Panc1 (cell line): Measurements from ENCODE around the gene PDLIM7. TPM values are rescaled to one million over a fixed set of nuclear protein-coding genes. Genes with fewer than 3 reads are reported as not detected.

Experiments used
- ATAC-seq: fragments of 200-7000 bp; cut with Tn5 transposase; 2 replicates; pipeline ENCODE4 v1.9.1; 2020; ENCODE audit warnings: mild to moderate bottlenecking, moderate library complexity
- BruUV-seq: library from RNA; stranded (reverse); fragments of 400-500 nt; replicated peaks from 2 replicates; lab custom pipeline; 2021; lab: Mats Ljungman, UMichigan
- CTCF ChIA-PET: fragments of 300-600 bp; sonication (Branson Sonifier 250); formaldehyde crosslinking; loops from one replicate; lab custom pipeline; 2022; ENCODE audit warnings: antibody characterized with exemption; lab: Charles Lee
- POLR2A ChIA-PET: fragments of 300-600 bp; sonication (Branson Sonifier 250); formaldehyde crosslinking; loops from one replicate; lab custom pipeline; 2022; ENCODE audit warnings: antibody characterized with exemption; lab: Charles Lee
- DNase-seq: peaks from one replicate; pipeline ENCODE4 v3.0.0-alpha.2; 2010; ENCODE audit warnings: low read depth, low spot score
- H3K27ac ChIP-seq: 2 replicates; pipeline ENCODE4 v1.5.1; 2011; ENCODE audit warnings: mild to moderate bottlenecking, low read length, inconsistent platforms
- H3K27me3 ChIP-seq: fragments of 200-500 bp; sonication (Bioruptor generic); 2 replicates; pipeline ENCODE4 v1.6.0; 2014; ENCODE audit warnings: low read length, inconsistent platforms; ENCODE audit not compliant: control insufficient read depth, insufficient read depth
- H3K36me3 ChIP-seq: fragments of 200-500 bp; sonication (Bioruptor generic); 2 replicates; pipeline ENCODE4 v1.5.1; 2014; ENCODE audit warnings: inconsistent platforms, mild to moderate bottlenecking, low read length, moderate library complexity; ENCODE audit not compliant: control insufficient read depth, insufficient read depth
- H3K4me1 ChIP-seq: 2 replicates; pipeline ENCODE4 v1.5.1; 2011; ENCODE audit warnings: inconsistent platforms, mild to moderate bottlenecking, low read length, moderate library complexity; ENCODE audit not compliant: control insufficient read depth, insufficient read depth
- H3K4me3 ChIP-seq, 2 experiments: 2 replicates each; pipeline ENCODE4 v1.5.1; 2011 to 2012; ENCODE audit warnings: low read depth in 2 of 2, low read length in 2 of 2, mild to moderate bottlenecking in 2 of 2, inconsistent platforms in 1 of 2, moderate library complexity in 1 of 2
- H3K9me3 ChIP-seq: fragments of 200-500 bp; sonication (Bioruptor generic); 2 replicates; pipeline ENCODE4 v1.5.1; 2014; ENCODE audit warnings: low read depth, mild to moderate bottlenecking, inconsistent platforms, low read length, moderate library complexity; ENCODE audit not compliant: control insufficient read depth, insufficient read depth
- CTCF ChIP-seq: fragments of 450-650 bp; IDR thresholded peaks from 2 replicates; pipeline ENCODE4 v1.5.1; 2017; ENCODE audit warnings: mild to moderate bottlenecking
- POLR2AphosphoS5 ChIP-seq: IDR thresholded peaks from 2 replicates; pipeline ENCODE4 v1.6.1; 2012; ENCODE audit warnings: mild to moderate bottlenecking, low read depth, low read length, moderate library complexity
- REST ChIP-seq, 2 experiments: IDR thresholded peaks; 2 replicates each; pipeline ENCODE4 v1.6.1; 2011 to 2012; ENCODE audit warnings: low read depth in 2 of 2, control low read depth in 1 of 2, low read length in 1 of 2, mild to moderate bottlenecking in 1 of 2, moderate library complexity in 1 of 2; ENCODE audit not compliant: insufficient read depth in 1 of 2
- SIN3A ChIP-seq: IDR thresholded peaks from 2 replicates; pipeline ENCODE4 v1.6.1; 2012; ENCODE audit warnings: low read depth, mild to moderate bottlenecking, low read length, moderate library complexity, borderline replicate concordance; ENCODE audit not compliant: insufficient read depth
- TCF7L2 ChIP-seq: IDR thresholded peaks from 2 replicates; pipeline ENCODE4 v1.6.1; 2011; ENCODE audit warnings: mild to moderate bottlenecking, low read depth, low read length, inconsistent platforms
- in situ Hi-C: cut with HindIII; loops from 2 replicates; pipeline ENCODE4 v1.10.0; 2016; ENCODE audit warnings: low sequenced_read_pairs, low pct_unique_long_range_greater_than_20kb
- intact Hi-C: fragments of 100-400 bp; cut with micrococcal nuclease; formaldehyde crosslinking; loops from one replicate; pipeline ENCODE4 v1.10.0; 2022; ENCODE audit not compliant: unreplicated experiment
- total RNA-seq: library from RNA; stranded (reverse); gene quantifications from one replicate; pipeline ENCODE4 v1.2.1, GENCODE V29; 2021; ENCODE audit not compliant: unreplicated experiment

PDLIM7 gene
- total RNA-seq, 1 experiment from 2014 or later, result 62.9 TPM

- no peak for TF ChIP-seq TCF7L2
- TF ChIP-seq SIN3A, result no peak
- TF ChIP-seq CTCF, result no peak
- TF ChIP-seq REST (IDR thresholded peaks at IDR 0.05; ENCODE audit: insufficient read depth in 1 of 2, low read depth in 2 of 2, low read length in 1 of 2), result no peak
- TF ChIP-seq POLR2AphosphoS5, result no peak
- ChIA-PET POLR2A (no interaction called here), CTCF (interaction anchor here (0.7 kb wide), 1 partner anchor 14 kb away, joined by 3 read pairs; no protein-coding TSS in a partner anchor)
- no peak for ATAC-seq
- Histone ChIP-seq H3K4me1 (peaks cover 8% of the 10 kb centered on the region), H3K4me3 (no peak overlapping the region), H3K27ac (no peak overlapping the region), H3K36me3 (no peaks in the 10 kb centered on the region), H3K27me3 (no peaks in the 10 kb centered on the region), H3K9me3 (no peaks in the 10 kb centered on the region)
- in situ Hi-C loops (no loop called here), intact Hi-C loops (no loop called here)
- no peak for DNase-seq
- BruUV-seq, result no TSS peak
These were observed 57.8 kb downstream of the PDLIM7 start for GRCh38 chr5:177439518-177440053.

DNA sequence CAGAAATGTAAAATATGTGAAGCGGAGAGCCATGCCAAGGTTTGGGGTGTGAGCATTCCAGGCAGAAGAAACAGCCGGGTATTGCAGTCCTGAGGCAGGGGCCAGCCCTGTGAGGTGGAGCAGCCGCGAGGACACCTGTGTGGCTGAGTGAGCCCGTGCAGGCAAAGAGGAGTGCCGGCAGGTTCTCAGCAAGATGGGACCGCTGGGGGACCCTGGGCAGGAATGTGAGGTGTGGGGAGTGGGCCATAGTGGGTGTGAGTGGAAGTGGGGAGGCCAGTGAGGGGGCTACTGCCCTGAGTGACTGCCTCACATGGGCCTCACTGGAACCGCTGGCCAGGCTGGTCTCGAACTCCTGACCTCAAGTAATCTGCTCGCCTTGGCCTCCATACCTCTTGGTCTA lies 58.9 kb downstream of the PDLIM7 start:
- intact Hi-C loops, result no loop called here
- POLR2A ChIA-PET, result no interaction called here

DNA sequence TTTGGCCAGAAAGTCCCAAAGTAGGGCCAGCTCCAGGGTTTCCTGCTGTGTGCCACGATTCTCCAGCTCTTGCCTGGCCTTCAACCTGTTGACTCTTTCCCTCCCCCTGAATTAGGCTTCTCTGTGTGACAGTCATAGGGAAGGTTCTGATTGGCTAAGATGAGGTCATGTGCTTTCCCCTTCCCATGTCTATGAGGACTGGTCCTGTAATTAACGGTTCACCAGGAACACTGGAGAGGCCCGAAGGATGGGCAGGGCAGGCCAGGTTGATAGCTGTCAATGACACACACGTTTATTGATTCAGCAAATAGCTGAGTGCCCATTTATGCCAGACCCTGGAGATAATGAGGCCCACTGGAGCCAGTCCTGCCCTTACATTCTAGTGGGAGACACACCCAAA lies 59.8 kb downstream of the PDLIM7 start:
- no peak for DNase-seq
- Histone ChIP-seq H3K27me3 (no peaks in the 10 kb centered on the region), H3K27ac (no peak overlapping the region), H3K4me1 (no peaks in the 10 kb centered on the region), H3K4me3 (no peak overlapping the region), H3K36me3 (no peaks in the 10 kb centered on the region), H3K9me3 (no peaks in the 10 kb centered on the region)
- BruUV-seq, result no TSS peak
- ChIA-PET POLR2A (no interaction called here), CTCF (no interaction called here)
- ATAC-seq, result no peak
- TF ChIP-seq REST (IDR thresholded peaks at IDR 0.05; ENCODE audit: insufficient read depth in 1 of 2, low read depth in 2 of 2, low read length in 1 of 2) (no peak), TCF7L2 (no peak), CTCF (no peak), SIN3A (no peak), POLR2AphosphoS5 (no peak)
- intact Hi-C loops, result no loop called here
- in situ Hi-C loops, result no loop called here

More for the DNA sequence above, 58.9 kb downstream of the PDLIM7 start:
- in situ Hi-C loops, result no loop called here
- no peak overlapping the region for H3K4me3 ChIP-seq
- TF ChIP-seq POLR2AphosphoS5, result 0 out of 2 replicates have a peak, but pooled peaks have one; percentile 36
- TF ChIP-seq SIN3A, result no peak
- no peak overlapping the region for H3K27ac ChIP-seq
- ATAC-seq, result no peak
- BruUV-seq, result TSS peak; percentile 50
- no peaks in the 10 kb centered on the region for H3K27me3 ChIP-seq
- CTCF ChIA-PET, result no interaction called here
- H3K9me3 ChIP-seq, result no peaks in the 10 kb centered on the region
- no peaks in the 10 kb centered on the region for H3K4me1 ChIP-seq
- no peaks in the 10 kb centered on the region for H3K36me3 ChIP-seq
- DNase-seq, result no peak
